Testis (tissue), 2 donors: ENCODE data around the gene AATK.

ENCODE experiments used
- POLR2A ChIP-seq: fragments of 450-650 bp; IDR thresholded peaks from one replicate; pipeline ENCODE4 v1.6.1; 2017; ENCODE audit warnings: antibody characterized with exemption, mild to moderate bottlenecking, moderate library complexity
- TF ChIP-seq, protein P1 (sequence below), 3 experiments: fragments of 450-650 bp in 2 of 3; fragments of 200-600 bp in 1 of 3; sonication (generic) in 1 of 3; IDR thresholded peaks; one replicate each; pipeline ENCODE4 v1.5.1; 2016 to 2019; ENCODE audit warnings: antibody characterized with exemption in 3 of 3, mild to moderate bottlenecking in 2 of 3, moderate library complexity in 1 of 3

DNA sequence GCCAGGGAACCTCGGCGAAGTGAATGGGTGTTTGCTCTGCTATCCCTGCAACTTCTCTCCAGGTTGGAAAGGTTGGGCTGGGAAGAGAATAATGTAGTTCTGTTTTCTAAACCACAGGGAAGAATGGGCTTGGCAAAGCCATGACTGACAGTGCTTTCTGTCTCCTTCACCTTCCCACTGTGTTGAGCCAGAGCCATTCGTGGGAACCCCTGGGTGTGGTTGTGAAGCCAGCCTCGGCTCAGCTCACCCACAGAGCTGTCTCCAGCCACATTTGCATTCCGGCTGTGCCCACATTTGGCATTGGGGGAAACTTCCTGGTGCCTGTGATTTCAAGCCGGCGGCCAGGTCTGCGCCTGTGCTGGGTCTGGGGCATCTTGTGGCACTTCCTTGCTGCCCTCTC lies 91.1 kb downstream of the AATK start:
- TF ChIP-seq POLR2A, result no peak
- TF ChIP-seq, protein P1, sequence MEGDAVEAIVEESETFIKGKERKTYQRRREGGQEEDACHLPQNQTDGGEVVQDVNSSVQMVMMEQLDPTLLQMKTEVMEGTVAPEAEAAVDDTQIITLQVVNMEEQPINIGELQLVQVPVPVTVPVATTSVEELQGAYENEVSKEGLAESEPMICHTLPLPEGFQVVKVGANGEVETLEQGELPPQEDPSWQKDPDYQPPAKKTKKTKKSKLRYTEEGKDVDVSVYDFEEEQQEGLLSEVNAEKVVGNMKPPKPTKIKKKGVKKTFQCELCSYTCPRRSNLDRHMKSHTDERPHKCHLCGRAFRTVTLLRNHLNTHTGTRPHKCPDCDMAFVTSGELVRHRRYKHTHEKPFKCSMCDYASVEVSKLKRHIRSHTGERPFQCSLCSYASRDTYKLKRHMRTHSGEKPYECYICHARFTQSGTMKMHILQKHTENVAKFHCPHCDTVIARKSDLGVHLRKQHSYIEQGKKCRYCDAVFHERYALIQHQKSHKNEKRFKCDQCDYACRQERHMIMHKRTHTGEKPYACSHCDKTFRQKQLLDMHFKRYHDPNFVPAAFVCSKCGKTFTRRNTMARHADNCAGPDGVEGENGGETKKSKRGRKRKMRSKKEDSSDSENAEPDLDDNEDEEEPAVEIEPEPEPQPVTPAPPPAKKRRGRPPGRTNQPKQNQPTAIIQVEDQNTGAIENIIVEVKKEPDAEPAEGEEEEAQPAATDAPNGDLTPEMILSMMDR (IDR thresholded peaks at IDR 0.05), result no peak
